Measurements from ENCODE around the gene COL8A1. TPM values are rescaled to one million over a fixed set of nuclear protein-coding genes. Genes with fewer than 3 reads are reported as not detected.

The COL8A1 gene
- total RNA-seq, 4 donors from 2014 or later, result 31.5 to 139 (median 71.4) TPM

DNA sequence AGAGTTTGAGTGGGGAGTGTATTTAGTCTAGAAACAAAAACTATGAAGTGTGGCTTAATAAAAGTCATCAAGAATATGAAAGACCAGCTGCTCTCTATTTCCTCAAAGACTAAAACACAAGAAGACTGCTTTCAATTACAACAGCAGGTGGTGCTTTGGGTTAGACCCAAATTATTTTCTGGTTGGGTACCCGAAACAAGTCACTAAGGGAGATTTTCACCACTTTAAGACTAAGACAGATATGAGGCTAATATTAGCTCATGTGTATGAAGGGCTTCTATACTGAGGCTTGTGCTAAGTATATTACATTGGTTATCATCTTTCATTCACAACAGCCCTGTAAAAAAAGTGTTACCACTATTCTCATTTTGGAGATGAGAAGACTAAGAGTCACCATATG, 43.1 kb downstream of the COL8A1 start:
- Histone ChIP-seq H3K4me3 (no peak overlapping the region), H3K27ac (replicated peaks in 1 of 4) (peak overlapping the region in 3 of 4 donors; percentile 32 to 54 (median 34)), H3K27me3 (no peaks in the 10 kb centered on the region), H3K4me1 (peaks cover 4 to 64% (median 43%) of the 10 kb centered on the region in 4 donors), H3K9me3 (no peaks in the 10 kb centered on the region), H3K36me3 (no peaks in the 10 kb centered on the region)
- TF ChIP-seq POLR2A (IDR thresholded peaks at IDR 0.05; ENCODE audit: low read depth), result no peak
- no peak for TF ChIP-seq EP300 (IDR thresholded peaks at IDR 0.05)
- TF ChIP-seq, protein P1, sequence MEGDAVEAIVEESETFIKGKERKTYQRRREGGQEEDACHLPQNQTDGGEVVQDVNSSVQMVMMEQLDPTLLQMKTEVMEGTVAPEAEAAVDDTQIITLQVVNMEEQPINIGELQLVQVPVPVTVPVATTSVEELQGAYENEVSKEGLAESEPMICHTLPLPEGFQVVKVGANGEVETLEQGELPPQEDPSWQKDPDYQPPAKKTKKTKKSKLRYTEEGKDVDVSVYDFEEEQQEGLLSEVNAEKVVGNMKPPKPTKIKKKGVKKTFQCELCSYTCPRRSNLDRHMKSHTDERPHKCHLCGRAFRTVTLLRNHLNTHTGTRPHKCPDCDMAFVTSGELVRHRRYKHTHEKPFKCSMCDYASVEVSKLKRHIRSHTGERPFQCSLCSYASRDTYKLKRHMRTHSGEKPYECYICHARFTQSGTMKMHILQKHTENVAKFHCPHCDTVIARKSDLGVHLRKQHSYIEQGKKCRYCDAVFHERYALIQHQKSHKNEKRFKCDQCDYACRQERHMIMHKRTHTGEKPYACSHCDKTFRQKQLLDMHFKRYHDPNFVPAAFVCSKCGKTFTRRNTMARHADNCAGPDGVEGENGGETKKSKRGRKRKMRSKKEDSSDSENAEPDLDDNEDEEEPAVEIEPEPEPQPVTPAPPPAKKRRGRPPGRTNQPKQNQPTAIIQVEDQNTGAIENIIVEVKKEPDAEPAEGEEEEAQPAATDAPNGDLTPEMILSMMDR (IDR thresholded peaks at IDR 0.05), result no peak
- TF ChIP-seq POLR2AphosphoS5 (IDR thresholded peaks at IDR 0.05), result no peak
- 65% methylated on average over 1 of the region's 1 CpG for WGBS
- intact Hi-C loops (cut with DNase I), result no loop called here
- no peak for DNase-seq (ENCODE audit: extremely low spot score)

DNA sequence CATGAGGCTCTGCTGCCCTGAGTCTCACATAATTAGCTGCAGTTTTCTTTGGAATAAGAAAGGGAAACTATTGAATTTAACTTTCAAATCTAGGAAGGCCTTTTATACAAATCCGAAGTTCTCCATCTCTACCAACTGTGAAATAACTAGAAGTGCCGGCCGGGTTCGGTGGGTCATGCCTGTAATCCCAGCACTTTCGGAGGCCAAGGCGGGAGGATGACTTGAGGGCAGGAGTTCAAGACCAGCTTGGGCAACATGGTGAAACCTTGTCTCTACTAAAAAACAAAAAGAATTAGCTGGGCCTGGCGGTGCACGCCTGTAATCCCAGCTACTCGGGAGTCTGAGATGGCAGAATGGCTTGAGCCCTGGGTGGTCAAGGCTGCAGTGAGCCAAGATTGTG, 43.6 kb downstream of the COL8A1 start:
- TF ChIP-seq POLR2A (IDR thresholded peaks at IDR 0.05; ENCODE audit: low read depth) (no peak), POLR2AphosphoS5 (IDR thresholded peaks at IDR 0.05) (no peak), EP300 (IDR thresholded peaks at IDR 0.05) (no peak)
- TF ChIP-seq, protein P1 (IDR thresholded peaks at IDR 0.05), result no peak
- Histone ChIP-seq H3K27ac (replicated peaks in 1 of 4) (peak overlapping the region in 3 of 4 donors; percentile 32 to 54 (median 34)), H3K27me3 (no peaks in the 10 kb centered on the region), H3K4me3 (no peak overlapping the region), H3K4me1 (peaks cover 4 to 61% (median 46%) of the 10 kb centered on the region in 4 donors), H3K36me3 (no peaks in the 10 kb centered on the region), H3K9me3 (no peaks in the 10 kb centered on the region)
- intact Hi-C loops (cut with DNase I), result no loop called here
- WGBS, result 90% methylated on average over 9 of the region's 9 CpGs
- DNase-seq (ENCODE audit: extremely low spot score), result no peak

DNA sequence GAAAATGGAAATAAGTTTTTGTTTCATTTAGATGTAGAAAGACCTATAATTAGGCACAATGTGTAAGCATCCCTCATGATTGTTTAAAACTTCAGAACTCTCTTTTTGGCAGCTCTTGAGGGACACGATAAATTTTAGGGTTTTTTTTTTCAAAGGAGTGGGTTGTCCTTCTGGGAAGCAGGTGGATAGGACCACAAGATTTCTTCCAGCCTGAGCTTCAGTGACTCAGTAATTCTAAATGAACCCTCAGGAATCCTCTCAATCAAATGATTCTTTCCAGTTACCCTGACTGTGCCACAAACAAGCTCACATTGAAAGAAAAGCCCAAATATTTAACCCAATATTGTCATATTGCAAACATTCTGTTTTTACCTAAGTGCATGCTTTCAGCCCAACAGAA, 45.1 kb downstream of the COL8A1 start:
- H3K27ac ChIP-seq (replicated peaks in 1 of 4), result peak overlapping the region; percentile 6 to 58 (median 48)

DNA sequence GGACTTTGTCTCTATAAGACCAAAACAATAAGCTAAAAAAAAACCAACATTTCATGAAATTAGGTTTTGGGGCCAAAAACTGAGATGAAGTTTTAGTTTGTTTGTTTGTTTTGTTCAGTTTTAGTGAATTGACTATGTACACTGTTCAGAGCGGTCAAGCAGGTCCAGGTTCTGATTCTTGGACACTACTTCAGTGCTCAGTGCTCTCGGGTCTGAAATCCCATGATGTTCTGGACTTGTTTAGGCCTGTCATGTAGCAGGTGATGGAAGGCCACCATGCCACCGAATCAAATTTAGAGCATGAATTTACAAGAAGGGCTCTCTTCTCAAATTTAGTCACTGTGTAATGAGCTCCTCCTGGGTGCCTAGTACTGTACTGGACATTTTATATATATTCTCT, 45.5 kb downstream of the COL8A1 start:
- no peaks in the 10 kb centered on the region for H3K9me3 ChIP-seq
- WGBS, result 62% methylated on average over 3 of the region's 3 CpGs
- intact Hi-C loops (cut with DNase I), result no loop called here
- no peaks in the 10 kb centered on the region for H3K27me3 ChIP-seq
- H3K4me1 ChIP-seq, result peaks cover 4 to 42% (median 34%) of the 10 kb centered on the region in 4 donors
- DNase-seq (ENCODE audit: extremely low spot score), result no peak
- no peak overlapping the region for H3K4me3 ChIP-seq
- peak overlapping the region; percentile 6 to 58 (median 48) for H3K27ac ChIP-seq (replicated peaks in 1 of 4)
- TF ChIP-seq POLR2A (IDR thresholded peaks at IDR 0.05; ENCODE audit: low read depth), result no peak
- TF ChIP-seq, protein P1 (IDR thresholded peaks at IDR 0.05), result no peak
- TF ChIP-seq POLR2AphosphoS5 (IDR thresholded peaks at IDR 0.05), result no peak
- no peak for TF ChIP-seq EP300 (IDR thresholded peaks at IDR 0.05)
- H3K36me3 ChIP-seq, result no peaks in the 10 kb centered on the region

More for the DNA sequence above, 45.1 kb downstream of the COL8A1 start:
- Histone ChIP-seq H3K4me3 (no peak overlapping the region), H3K36me3 (no peaks in the 10 kb centered on the region), H3K4me1 (peaks cover 4 to 46% (median 36%) of the 10 kb centered on the region in 4 donors), H3K27me3 (no peaks in the 10 kb centered on the region), H3K9me3 (no peaks in the 10 kb centered on the region)
- intact Hi-C loops (cut with DNase I), result no loop called here
- 20% methylated on average over 1 of the region's 1 CpG for WGBS
- DNase-seq (ENCODE audit: extremely low spot score), result no peak
- TF ChIP-seq POLR2AphosphoS5 (IDR thresholded peaks at IDR 0.05) (no peak), EP300 (IDR thresholded peaks at IDR 0.05) (no peak), POLR2A (IDR thresholded peaks at IDR 0.05; ENCODE audit: low read depth) (no peak)
- TF ChIP-seq, protein P1 (IDR thresholded peaks at IDR 0.05), result no peak

DNA sequence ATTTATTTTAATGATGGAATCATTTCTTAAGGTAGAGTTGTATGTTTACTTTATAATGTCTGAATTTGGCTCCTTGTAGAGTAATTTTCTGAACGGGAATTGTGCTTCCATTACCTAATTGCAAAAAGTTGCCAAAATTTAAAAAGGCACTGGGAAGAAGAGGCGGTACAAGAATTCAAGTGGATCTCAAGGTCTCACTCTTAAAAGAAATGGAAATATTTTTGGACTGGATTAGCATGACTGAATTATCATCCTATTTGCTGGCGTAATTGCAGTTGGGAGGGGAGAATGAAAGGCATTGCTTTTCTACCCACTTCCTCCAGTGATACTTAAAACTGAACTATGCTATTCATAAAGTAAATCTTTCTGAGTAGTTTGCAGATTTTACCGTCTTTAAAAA, 46.2 kb downstream of the COL8A1 start:
- TF ChIP-seq, protein P1 (IDR thresholded peaks at IDR 0.05), result no peak
- TF ChIP-seq EP300 (IDR thresholded peaks at IDR 0.05) (no peak), POLR2A (IDR thresholded peaks at IDR 0.05; ENCODE audit: low read depth) (no peak), POLR2AphosphoS5 (IDR thresholded peaks at IDR 0.05) (no peak)
- Histone ChIP-seq H3K4me1 (peaks cover 4 to 41% (median 30%) of the 10 kb centered on the region in 4 donors), H3K27ac (replicated peaks in 1 of 4) (peak overlapping the region in 3 of 4 donors; percentile 18 to 58 (median 54)), H3K9me3 (no peaks in the 10 kb centered on the region), H3K27me3 (no peaks in the 10 kb centered on the region), H3K36me3 (no peaks in the 10 kb centered on the region), H3K4me3 (no peak overlapping the region)
- intact Hi-C loops (cut with DNase I), result loop anchor here (5.0 kb wide), 1 partner anchor 187 kb away; no protein-coding TSS in a partner anchor
- 30% methylated on average over 4 of the region's 4 CpGs for WGBS
- DNase-seq (ENCODE audit: extremely low spot score), result no peak

All from esophagus muscularis mucosa (tissue), 4 donors.